Activated naive CD4-positive, alpha-beta T cell treated with anti-CD3 and anti-CD28 coated beads, Interleukin-2, amount 50 U/mL, for 72 hours (primary cell): ENCODE results near the gene HEPACAM. TPM values are rescaled to one million over a fixed set of nuclear protein-coding genes. Genes with fewer than 3 reads are reported as not detected.

Source experiments
- ATAC-seq, 2 donors: fragments of 150-1000 bp; cut with Tn5 transposase; 2 replicates each; pipeline ENCODE4 v1.10.0; 2021; ENCODE audit warnings: mild to moderate bottlenecking in 2 of 2, moderate library complexity in 2 of 2
- DNase-seq, 2 donors: peaks; one replicate each; pipeline ENCODE4 v3.0.0; 2021 to 2022; ENCODE audit warnings: low spot score in 2 of 2
- H3K27ac Mint-ChIP-seq, 2 donors: one replicate each; pipeline ENCODE4 v1.8.0; 2022; ENCODE audit warnings: mild to moderate bottlenecking in 2 of 2, mixed read lengths in 2 of 2
- H3K36me3 Mint-ChIP-seq, 2 donors: one replicate each; pipeline ENCODE4 v1.8.0; 2022; ENCODE audit warnings: mixed read lengths in 2 of 2
- H3K9me3 Mint-ChIP-seq, 2 donors: one replicate each; pipeline ENCODE4 v1.8.0; 2022; ENCODE audit warnings: mixed read lengths in 2 of 2
- total RNA-seq, 2 donors: library from RNA; stranded (reverse); gene quantifications; one replicate each; pipeline ENCODE4 v1.2.3, GENCODE V29; 2022

HEPACAM gene
- total RNA-seq, 2 donors from 2014 or later = not detected

GRCh38 chr11:124882339-124883071 lies 53.3 kb downstream of the HEPACAM start:
- no peak for ATAC-seq
- Mint-ChIP-seq H3K27ac (no peak overlapping the region), H3K36me3 (no peaks in the 10 kb centered on the region), H3K9me3 (no peaks in the 10 kb centered on the region)
- DNase-seq = peak in 1 of 2 donors; percentile 13

GRCh38 chr11:124880958-124881357 lies 54.9 kb downstream of the HEPACAM start:
- H3K36me3 Mint-ChIP-seq = no peaks in the 10 kb centered on the region
- H3K27ac Mint-ChIP-seq = no peak overlapping the region
- ATAC-seq (no peak), DNase-seq (no peak)
- no peaks in the 10 kb centered on the region for H3K9me3 Mint-ChIP-seq

- H3K36me3 Mint-ChIP-seq = no peaks in the 10 kb centered on the region
- ATAC-seq = no peak
- H3K27ac Mint-ChIP-seq = peak overlapping the region in 1 of 2 donors; percentile 66
- no peaks in the 10 kb centered on the region for H3K9me3 Mint-ChIP-seq
- peak in 1 of 2 donors; percentile 46 for DNase-seq
Observed at GRCh38 chr11:124880290-124880611, 55.6 kb downstream of the HEPACAM start.

- no peaks in the 10 kb centered on the region for H3K9me3 Mint-ChIP-seq
- H3K36me3 Mint-ChIP-seq = no peaks in the 10 kb centered on the region
- peak overlapping the region; percentile 25 to 66 for H3K27ac Mint-ChIP-seq
- peak in 1 of 2 donors; percentile 35 for DNase-seq
- no peak for ATAC-seq
Observed at GRCh38 chr11:124879493-124880289, 56.2 kb downstream of the HEPACAM start.

GRCh38 chr11:124878759-124879492 lies 56.9 kb downstream of the HEPACAM start:
- DNase-seq (peak in 1 of 2 donors; percentile 28), ATAC-seq (no peak)
- H3K9me3 Mint-ChIP-seq = no peaks in the 10 kb centered on the region
- peak overlapping the region in 1 of 2 donors; percentile 25 for H3K27ac Mint-ChIP-seq
- H3K36me3 Mint-ChIP-seq = no peaks in the 10 kb centered on the region

GRCh38 chr11:124877910-124878758 lies 57.7 kb downstream of the HEPACAM start:
- ATAC-seq (no peak), DNase-seq (peak in 1 of 2 donors; percentile 53)
- no peak overlapping the region for H3K27ac Mint-ChIP-seq

GRCh38 chr11:124877631-124877909 lies 58.3 kb downstream of the HEPACAM start:
- no peaks in the 10 kb centered on the region for H3K9me3 Mint-ChIP-seq
- ATAC-seq (no peak), DNase-seq (no peak)
- H3K27ac Mint-ChIP-seq = peak overlapping the region; percentile 40 to 82
- no peaks in the 10 kb centered on the region for H3K36me3 Mint-ChIP-seq

More at GRCh38 chr11:124877910-124878758, 57.7 kb downstream of the HEPACAM start:
- no peaks in the 10 kb centered on the region for H3K9me3 Mint-ChIP-seq
- H3K36me3 Mint-ChIP-seq = no peaks in the 10 kb centered on the region

- DNase-seq = peak in 1 of 2 donors; percentile 53
- ATAC-seq = no peak
- peak overlapping the region; percentile 40 to 82 for H3K27ac Mint-ChIP-seq
- no peaks in the 10 kb centered on the region for H3K36me3 Mint-ChIP-seq
- H3K9me3 Mint-ChIP-seq = no peaks in the 10 kb centered on the region
Observed at GRCh38 chr11:124876818-124877630, 58.8 kb downstream of the HEPACAM start.

GRCh38 chr11:124875943-124876817 lies 59.7 kb downstream of the HEPACAM start:
- ATAC-seq (peak; percentile 93 to 95), DNase-seq (peak; percentile 82 to 86)
- peak overlapping the region; percentile 40 to 77 for H3K27ac Mint-ChIP-seq
- H3K36me3 Mint-ChIP-seq = no peaks in the 10 kb centered on the region
- no peaks in the 10 kb centered on the region for H3K9me3 Mint-ChIP-seq

- DNase-seq (peak in 1 of 2 donors; percentile 46), ATAC-seq (no peak)
- H3K9me3 Mint-ChIP-seq = no peaks in the 10 kb centered on the region
- H3K27ac Mint-ChIP-seq = no peak overlapping the region
- H3K36me3 Mint-ChIP-seq = no peaks in the 10 kb centered on the region
Observed at GRCh38 chr11:124875401-124875800, 60.4 kb downstream of the HEPACAM start.

GRCh38 chr11:124874571-124875255 lies 61.1 kb downstream of the HEPACAM start:
- ATAC-seq = no peak
- DNase-seq = peak in 1 of 2 donors; percentile 55
- H3K36me3 Mint-ChIP-seq = no peaks in the 10 kb centered on the region
- H3K27ac Mint-ChIP-seq = no peak overlapping the region
- no peaks in the 10 kb centered on the region for H3K9me3 Mint-ChIP-seq

- Mint-ChIP-seq H3K9me3 (no peaks in the 10 kb centered on the region), H3K27ac (no peak overlapping the region), H3K36me3 (no peaks in the 10 kb centered on the region)
- ATAC-seq (no peak), DNase-seq (peak in 1 of 2 donors; percentile 37)
Observed at GRCh38 chr11:124873951-124874350, 61.9 kb downstream of the HEPACAM start.

GRCh38 chr11:124872741-124873140 lies 63.1 kb downstream of the HEPACAM start:
- H3K36me3 Mint-ChIP-seq = no peaks in the 10 kb centered on the region
- no peak overlapping the region for H3K27ac Mint-ChIP-seq

GRCh38 chr11:124872280-124872679 lies 63.6 kb downstream of the HEPACAM start:
- H3K36me3 Mint-ChIP-seq = peaks cover 0 to 2% of the 10 kb centered on the region in 2 donors
- no peak overlapping the region for H3K27ac Mint-ChIP-seq
- H3K9me3 Mint-ChIP-seq = no peaks in the 10 kb centered on the region
- DNase-seq = peak in 1 of 2 donors; percentile 40
- no peak for ATAC-seq

More at GRCh38 chr11:124872741-124873140, 63.1 kb downstream of the HEPACAM start:
- H3K9me3 Mint-ChIP-seq = no peaks in the 10 kb centered on the region
- ATAC-seq = no peak
- no peak for DNase-seq
